ENCODE measurements around the gene ERGIC3. TPM values are rescaled to one million over a fixed set of nuclear protein-coding genes. Genes with fewer than 3 reads are reported as not detected.

ERGIC3 gene
- total and polyA plus RNA-seq, 2 of the 13 experiments (the other 11 are each of a cell fraction or from before 2014, with no cell fraction given) = 407 to 670 TPM

DNA sequence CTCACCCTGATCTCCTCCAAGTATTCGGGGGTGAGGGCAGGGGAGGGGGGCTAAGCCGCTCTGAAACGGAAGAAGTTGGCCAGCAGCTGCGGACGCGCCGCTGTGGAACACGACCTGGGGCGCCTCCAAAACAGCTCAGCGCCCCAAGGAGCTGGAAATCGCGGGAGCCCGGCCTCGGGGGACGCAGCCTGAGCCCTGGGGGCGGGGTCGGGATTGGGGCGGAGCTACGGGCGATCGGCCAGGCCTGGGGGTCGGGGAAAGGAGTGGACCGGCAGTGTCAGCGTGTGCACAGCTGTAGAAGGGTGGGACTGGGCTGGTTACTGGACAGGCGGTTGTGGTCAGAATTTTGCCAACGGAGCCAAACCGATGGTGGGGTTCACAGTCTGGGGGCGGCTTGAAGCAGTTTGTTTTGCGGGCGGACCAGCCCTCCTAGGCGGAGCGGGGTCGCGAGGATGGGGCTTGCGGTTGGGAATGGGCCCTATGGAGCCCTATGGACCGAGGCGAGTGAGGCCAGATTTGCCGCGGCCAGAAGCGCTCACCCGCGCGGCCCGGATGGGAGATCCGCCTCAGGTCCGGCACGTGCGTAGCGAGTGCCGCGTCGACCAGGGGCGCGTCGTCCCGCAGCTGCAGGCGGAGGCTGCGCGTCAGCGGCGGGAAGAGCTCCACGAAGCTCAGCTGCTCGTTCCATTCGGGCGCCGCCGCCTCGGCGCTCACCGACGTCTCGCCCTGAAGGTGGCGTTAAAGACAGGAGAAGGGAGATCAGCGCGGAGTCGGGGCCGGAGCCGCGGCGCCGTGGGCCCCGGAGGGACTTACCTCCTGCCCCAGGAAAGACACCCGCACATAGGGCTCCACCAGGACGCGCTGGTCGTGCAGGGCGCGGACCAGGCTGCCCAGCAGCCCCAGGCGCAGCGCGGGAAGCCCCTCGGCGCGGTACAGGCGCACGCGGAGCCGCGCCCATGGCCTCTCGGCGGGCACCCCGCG lies 59.4 kb downstream of the ERGIC3 start (continued):
- TF ChIP-seq, protein P1, sequence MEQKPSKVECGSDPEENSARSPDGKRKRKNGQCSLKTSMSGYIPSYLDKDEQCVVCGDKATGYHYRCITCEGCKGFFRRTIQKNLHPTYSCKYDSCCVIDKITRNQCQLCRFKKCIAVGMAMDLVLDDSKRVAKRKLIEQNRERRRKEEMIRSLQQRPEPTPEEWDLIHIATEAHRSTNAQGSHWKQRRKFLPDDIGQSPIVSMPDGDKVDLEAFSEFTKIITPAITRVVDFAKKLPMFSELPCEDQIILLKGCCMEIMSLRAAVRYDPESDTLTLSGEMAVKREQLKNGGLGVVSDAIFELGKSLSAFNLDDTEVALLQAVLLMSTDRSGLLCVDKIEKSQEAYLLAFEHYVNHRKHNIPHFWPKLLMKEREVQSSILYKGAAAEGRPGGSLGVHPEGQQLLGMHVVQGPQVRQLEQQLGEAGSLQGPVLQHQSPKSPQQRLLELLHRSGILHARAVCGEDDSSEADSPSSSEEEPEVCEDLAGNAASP (CRISPR knock-in tag; IDR thresholded peaks at IDR 0.05; ENCODE audit: borderline replicate concordance) = no peak
- TF ChIP-seq ZFP41 (CRISPR knock-in tag; IDR thresholded peaks at IDR 0.05; ENCODE audit: borderline replicate concordance) = peak; percentile 75; the same call in 1 of the 2 replicates
- TF ChIP-seq ZNF678 (CRISPR knock-in tag; IDR thresholded peaks at IDR 0.05) = no peak
- TF ChIP-seq, protein P2, sequence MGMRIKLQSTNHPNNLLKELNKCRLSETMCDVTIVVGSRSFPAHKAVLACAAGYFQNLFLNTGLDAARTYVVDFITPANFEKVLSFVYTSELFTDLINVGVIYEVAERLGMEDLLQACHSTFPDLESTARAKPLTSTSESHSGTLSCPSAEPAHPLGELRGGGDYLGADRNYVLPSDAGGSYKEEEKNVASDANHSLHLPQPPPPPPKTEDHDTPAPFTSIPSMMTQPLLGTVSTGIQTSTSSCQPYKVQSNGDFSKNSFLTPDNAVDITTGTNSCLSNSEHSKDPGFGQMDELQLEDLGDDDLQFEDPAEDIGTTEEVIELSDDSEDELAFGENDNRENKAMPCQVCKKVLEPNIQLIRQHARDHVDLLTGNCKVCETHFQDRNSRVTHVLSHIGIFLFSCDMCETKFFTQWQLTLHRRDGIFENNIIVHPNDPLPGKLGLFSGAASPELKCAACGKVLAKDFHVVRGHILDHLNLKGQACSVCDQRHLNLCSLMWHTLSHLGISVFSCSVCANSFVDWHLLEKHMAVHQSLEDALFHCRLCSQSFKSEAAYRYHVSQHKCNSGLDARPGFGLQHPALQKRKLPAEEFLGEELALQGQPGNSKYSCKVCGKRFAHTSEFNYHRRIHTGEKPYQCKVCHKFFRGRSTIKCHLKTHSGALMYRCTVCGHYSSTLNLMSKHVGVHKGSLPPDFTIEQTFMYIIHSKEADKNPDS (CRISPR knock-in tag; IDR thresholded peaks at IDR 0.05) = no peak
- no peak for TF ChIP-seq ZNF20 (CRISPR knock-in tag; IDR thresholded peaks at IDR 0.05)
- TF ChIP-seq, protein P3, sequence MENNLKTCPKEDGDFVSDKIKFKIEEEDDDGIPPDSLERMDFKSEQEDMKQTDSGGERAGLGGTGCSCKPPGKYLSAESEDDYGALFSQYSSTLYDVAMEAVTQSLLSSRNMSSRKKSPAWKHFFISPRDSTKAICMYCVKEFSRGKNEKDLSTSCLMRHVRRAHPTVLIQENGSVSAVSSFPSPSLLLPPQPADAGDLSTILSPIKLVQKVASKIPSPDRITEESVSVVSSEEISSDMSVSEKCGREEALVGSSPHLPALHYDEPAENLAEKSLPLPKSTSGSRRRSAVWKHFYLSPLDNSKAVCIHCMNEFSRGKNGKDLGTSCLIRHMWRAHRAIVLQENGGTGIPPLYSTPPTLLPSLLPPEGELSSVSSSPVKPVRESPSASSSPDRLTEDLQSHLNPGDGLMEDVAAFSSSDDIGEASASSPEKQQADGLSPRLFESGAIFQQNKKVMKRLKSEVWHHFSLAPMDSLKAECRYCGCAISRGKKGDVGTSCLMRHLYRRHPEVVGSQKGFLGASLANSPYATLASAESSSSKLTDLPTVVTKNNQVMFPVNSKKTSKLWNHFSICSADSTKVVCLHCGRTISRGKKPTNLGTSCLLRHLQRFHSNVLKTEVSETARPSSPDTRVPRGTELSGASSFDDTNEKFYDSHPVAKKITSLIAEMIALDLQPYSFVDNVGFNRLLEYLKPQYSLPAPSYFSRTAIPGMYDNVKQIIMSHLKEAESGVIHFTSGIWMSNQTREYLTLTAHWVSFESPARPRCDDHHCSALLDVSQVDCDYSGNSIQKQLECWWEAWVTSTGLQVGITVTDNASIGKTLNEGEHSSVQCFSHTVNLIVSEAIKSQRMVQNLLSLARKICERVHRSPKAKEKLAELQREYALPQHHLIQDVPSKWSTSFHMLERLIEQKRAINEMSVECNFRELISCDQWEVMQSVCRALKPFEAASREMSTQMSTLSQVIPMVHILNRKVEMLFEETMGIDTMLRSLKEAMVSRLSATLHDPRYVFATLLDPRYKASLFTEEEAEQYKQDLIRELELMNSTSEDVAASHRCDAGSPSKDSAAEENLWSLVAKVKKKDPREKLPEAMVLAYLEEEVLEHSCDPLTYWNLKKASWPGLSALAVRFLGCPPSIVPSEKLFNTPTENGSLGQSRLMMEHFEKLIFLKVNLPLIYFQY (CRISPR knock-in tag; IDR thresholded peaks at IDR 0.05; ENCODE audit: borderline replicate concordance) = no peak
- no peak for TF ChIP-seq NFE2 (CRISPR knock-in tag; IDR thresholded peaks at IDR 0.05)
- TF ChIP-seq RFX1 (IDR thresholded peaks at IDR 0.05) = no peak
- TF ChIP-seq THAP11 (CRISPR knock-in tag; IDR thresholded peaks at IDR 0.05) = no peak
- TF ChIP-seq GATAD2A (CRISPR knock-in tag; IDR thresholded peaks at IDR 0.05) = no peak
- no peak for TF ChIP-seq HHEX (CRISPR knock-in tag; IDR thresholded peaks at IDR 0.05)
- TF ChIP-seq ZNF101 (CRISPR knock-in tag; IDR thresholded peaks at IDR 0.05; ENCODE audit: borderline replicate concordance, low read depth) = no peak
- TF ChIP-seq MEF2D (CRISPR knock-in tag; IDR thresholded peaks at IDR 0.05) = no peak
- peak; percentile 94; the same call in 1 of the 2 replicates for TF ChIP-seq KDM5B (CRISPR knock-in tag; IDR thresholded peaks at IDR 0.05; ENCODE audit: borderline replicate concordance)
- TF ChIP-seq IRX3 (CRISPR knock-in tag; IDR thresholded peaks at IDR 0.05; ENCODE audit: borderline replicate concordance, low read depth) = no peak
- peak; percentile 68 for TF ChIP-seq POGZ (CRISPR knock-in tag; IDR thresholded peaks at IDR 0.05)
- TF ChIP-seq, protein P4, sequence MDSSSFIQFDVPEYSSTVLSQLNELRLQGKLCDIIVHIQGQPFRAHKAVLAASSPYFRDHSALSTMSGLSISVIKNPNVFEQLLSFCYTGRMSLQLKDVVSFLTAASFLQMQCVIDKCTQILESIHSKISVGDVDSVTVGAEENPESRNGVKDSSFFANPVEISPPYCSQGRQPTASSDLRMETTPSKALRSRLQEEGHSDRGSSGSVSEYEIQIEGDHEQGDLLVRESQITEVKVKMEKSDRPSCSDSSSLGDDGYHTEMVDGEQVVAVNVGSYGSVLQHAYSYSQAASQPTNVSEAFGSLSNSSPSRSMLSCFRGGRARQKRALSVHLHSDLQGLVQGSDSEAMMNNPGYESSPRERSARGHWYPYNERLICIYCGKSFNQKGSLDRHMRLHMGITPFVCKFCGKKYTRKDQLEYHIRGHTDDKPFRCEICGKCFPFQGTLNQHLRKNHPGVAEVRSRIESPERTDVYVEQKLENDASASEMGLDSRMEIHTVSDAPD (CRISPR knock-in tag; IDR thresholded peaks at IDR 0.05) = no peak
- TF ChIP-seq, protein P5, sequence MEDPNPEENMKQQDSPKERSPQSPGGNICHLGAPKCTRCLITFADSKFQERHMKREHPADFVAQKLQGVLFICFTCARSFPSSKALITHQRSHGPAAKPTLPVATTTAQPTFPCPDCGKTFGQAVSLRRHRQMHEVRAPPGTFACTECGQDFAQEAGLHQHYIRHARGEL (CRISPR knock-in tag; IDR thresholded peaks at IDR 0.05) = peak; percentile 72; the same call in 1 of the 2 replicates
- peak; percentile 48; the same call in 1 of the 2 replicates for TF ChIP-seq HOXA9 (CRISPR knock-in tag; IDR thresholded peaks at IDR 0.05; ENCODE audit: borderline replicate concordance)
